GM23338 (cell line): ENCODE data around the gene KRTAP12-4. TPM values are rescaled to one million over a fixed set of nuclear protein-coding genes. Genes with fewer than 3 reads are reported as not detected.

Experiments
- ATAC-seq: fragments of 200-7000 bp; cut with Tn5 transposase; 3 replicates; pipeline ENCODE4 v1.9.1; 2020
- DNase-seq: peaks from one replicate; pipeline ENCODE4 v3.0.0-alpha.2; 2015; ENCODE audit warnings: low spot score
- H2AFZ ChIP-seq: fragments of 200-600 bp; sonication (generic); 2 replicates; pipeline ENCODE4 v1.8.0; 2016; ENCODE audit warnings: antibody characterized with exemption, mild to moderate bottlenecking, moderate library complexity
- H3F3A ChIP-seq: fragments of 200-600 bp; sonication (generic); replicated peaks from 2 replicates; pipeline ENCODE4 v1.8.0; 2017; ENCODE audit warnings: antibody characterized with exemption, mixed run types, low read depth
- H3K27ac ChIP-seq: fragments of 200-600 bp; sonication (generic); 2 replicates; pipeline ENCODE4 v1.6.1; 2016; ENCODE audit warnings: low read depth
- H3K27me3 ChIP-seq: fragments of 200-600 bp; sonication (generic); 2 replicates; pipeline ENCODE4 v1.8.0; 2016; ENCODE audit warnings: mild to moderate bottlenecking, mixed run types, moderate library complexity; ENCODE audit not compliant: insufficient read depth
- H3K36me3 ChIP-seq: fragments of 200-600 bp; sonication (generic); 2 replicates; pipeline ENCODE4 v1.8.0; 2016; ENCODE audit warnings: mild to moderate bottlenecking; ENCODE audit not compliant: insufficient read depth
- H3K4me1 ChIP-seq: fragments of 200-600 bp; sonication (generic); 2 replicates; pipeline ENCODE4 v1.8.0; 2016; ENCODE audit warnings: mild to moderate bottlenecking, moderate library complexity; ENCODE audit not compliant: insufficient read depth
- H3K4me2 ChIP-seq: fragments of 200-600 bp; sonication (generic); 2 replicates; pipeline ENCODE4 v1.7.1; 2017; ENCODE audit warnings: mixed run types
- H3K4me3 ChIP-seq: fragments of 200-600 bp; sonication (generic); 2 replicates; pipeline ENCODE4 v1.6.1; 2016; ENCODE audit warnings: mixed run types
- H3K79me2 ChIP-seq: fragments of 200-600 bp; sonication (generic); replicated peaks from 2 replicates; pipeline ENCODE4 v1.8.0; 2017; ENCODE audit warnings: mild to moderate bottlenecking; ENCODE audit not compliant: insufficient read depth
- H3K9me2 ChIP-seq: fragments of 200-600 bp; sonication (generic); 2 replicates; pipeline ENCODE4 v1.8.0; 2017; ENCODE audit not compliant: insufficient read depth
- H4K20me1 ChIP-seq: fragments of 200-600 bp; sonication (generic); replicated peaks from 2 replicates; pipeline ENCODE4 v1.8.0; 2017; ENCODE audit warnings: mild to moderate bottlenecking; ENCODE audit not compliant: insufficient read depth
- H3K27ac Mint-ChIP-seq: 2 replicates; pipeline ENCODE4 v1.8.0; 2020; ENCODE audit warnings: inconsistent platforms, mild to moderate bottlenecking, moderate library complexity, mixed read lengths
- H3K27me3 Mint-ChIP-seq: 3 replicates; pipeline ENCODE4 v1.8.0; 2022; ENCODE audit warnings: low read depth, mild to moderate bottlenecking, moderate library complexity, mixed read lengths, inconsistent platforms; ENCODE audit not compliant: insufficient read depth, poor library complexity
- H3K36me3 Mint-ChIP-seq: 3 replicates; pipeline ENCODE4 v1.8.0; 2021; ENCODE audit warnings: low read depth, mild to moderate bottlenecking, inconsistent platforms, moderate library complexity, mixed read lengths
- H3K4me1 Mint-ChIP-seq: 3 replicates; pipeline ENCODE4 v1.8.0; 2020; ENCODE audit warnings: mild to moderate bottlenecking, inconsistent platforms, mixed read lengths
- H3K4me3 Mint-ChIP-seq: 3 replicates; pipeline ENCODE4 v1.8.0; 2021; ENCODE audit warnings: moderate library complexity, mild to moderate bottlenecking, inconsistent platforms, mixed read lengths
- H3K9me3 Mint-ChIP-seq: 3 replicates; pipeline ENCODE4 v1.8.0; 2020; ENCODE audit warnings: moderate library complexity, mild to moderate bottlenecking, inconsistent platforms, mixed read lengths
- CREB1 ChIP-seq: fragments of 250-450 bp; sonication (Bioruptor Pico); IDR thresholded peaks from 2 replicates; pipeline ENCODE4 v1.5.0; 2020; ENCODE audit warnings: low read depth, mild to moderate bottlenecking, moderate library complexity
- ETS1 ChIP-seq: IDR thresholded peaks from 2 replicates; pipeline ENCODE4 v1.6.1; 2016; ENCODE audit warnings: antibody characterized with exemption
- EZH2 ChIP-seq: fragments of 200-600 bp; sonication (generic); IDR thresholded peaks from one replicate; pipeline ENCODE4 v1.8.0; 2017; ENCODE audit warnings: antibody characterized with exemption, mild to moderate bottlenecking, low read depth; ENCODE audit not compliant: unreplicated experiment
- NANOG ChIP-seq: IDR thresholded peaks from 2 replicates; pipeline ENCODE4 v1.6.1; 2016; ENCODE audit warnings: antibody characterized with exemption, borderline replicate concordance
- POLR2AphosphoS5 ChIP-seq: IDR thresholded peaks from 2 replicates; pipeline ENCODE4 v1.6.1; 2016; ENCODE audit warnings: antibody characterized with exemption, low read depth
- REST ChIP-seq: IDR thresholded peaks from one replicate; pipeline ENCODE4 v1.6.1; 2018; ENCODE audit warnings: antibody characterized with exemption; ENCODE audit not compliant: unreplicated experiment
- ZNF114 ChIP-seq: fragments of 250-450 bp; sonication (Bioruptor Pico); IDR thresholded peaks from 2 replicates; pipeline ENCODE4 v1.5.0; 2020; ENCODE audit warnings: mild to moderate bottlenecking, moderate library complexity
- ZNF331 ChIP-seq: fragments of 250-450 bp; sonication (Bioruptor Pico); IDR thresholded peaks from 2 replicates; pipeline ENCODE4 v1.5.0; 2020; ENCODE audit warnings: low read depth, mild to moderate bottlenecking, moderate library complexity
- ZNF462 ChIP-seq: fragments of 250-450 bp; sonication (Bioruptor Pico); IDR thresholded peaks from 2 replicates; pipeline ENCODE4 v1.5.0; 2020; ENCODE audit warnings: mild to moderate bottlenecking, moderate library complexity
- polyA plus RNA-seq: library from polyadenylated mRNA; unstranded; fragments of >200 nt; fragmentation: Nextera tagmentation; extraction: Ambion mirVana; gene quantifications from 2 replicates; pipeline ENCODE4 v1.2.1, GENCODE V29; 2016
- total RNA-seq: library from RNA; depleted of rRNA; stranded (reverse); fragments of >200 nt; shearing (Covaris generic); gene quantifications from 2 replicates; pipeline ENCODE4 v1.2.3, GENCODE V29; 2014

Gene KRTAP12-4
- total and polyA plus RNA-seq, 2 experiments from 2014 or later, result not detected

GRCh38 chr21:44609193-44609592 lies 45.3 kb downstream of the KRTAP12-4 start (continued):
- TF ChIP-seq ZNF462 (no peak), CREB1 (CRISPR knock-in tag) (no peak), REST (no peak), ZNF114 (CRISPR knock-in tag) (no peak), ZNF331 (CRISPR knock-in tag) (no peak)

- H3K4me1 Mint-ChIP-seq, result no peaks in the 10 kb centered on the region; the same call in 2 of the 3 replicates
- 0 out of 2 replicates have a peak, but pooled peaks cover 4% of the 10 kb centered on the region for H3K36me3 ChIP-seq
- no peak overlapping the region for H3K4me3 ChIP-seq
- peaks cover 34% of the 10 kb centered on the region for H3K9me3 Mint-ChIP-seq
- no peaks in the 10 kb centered on the region for H3K4me1 ChIP-seq
- no peak overlapping the region for H3K27ac ChIP-seq
- no peaks in the 10 kb centered on the region for H3K9me2 ChIP-seq
- DNase-seq, result no peak
- no peak overlapping the region for H2AFZ ChIP-seq
- peaks cover 16% of the 10 kb centered on the region for H3K36me3 Mint-ChIP-seq
- ATAC-seq, result no peak
- no peaks in the 10 kb centered on the region for H4K20me1 ChIP-seq
- H3K4me2 ChIP-seq, result no peak overlapping the region
- no peaks in the 10 kb centered on the region for H3K79me2 ChIP-seq
- H3K27me3 Mint-ChIP-seq, result peaks cover 3% of the 10 kb centered on the region
- no peak overlapping the region for H3K27ac Mint-ChIP-seq
- H3K27me3 ChIP-seq, result no peaks in the 10 kb centered on the region
- no peak overlapping the region for H3K4me3 Mint-ChIP-seq
- no peaks in the 10 kb centered on the region for H3F3A ChIP-seq
- TF ChIP-seq ETS1 (no peak), REST (no peak), POLR2AphosphoS5 (no peak), NANOG (no peak), EZH2 (no peak)
Observed at GRCh38 chr21:44606495-44606894, 48.0 kb downstream of the KRTAP12-4 start.
